ENCODE measurements around the gene IL1R2.

- TF ChIP-seq ZNF720 (CRISPR knock-in tag; IDR thresholded peaks at IDR 0.05) (no peak), POLR2A (IDR thresholded peaks at IDR 0.05; ENCODE audit: insufficient read depth in 1 of 2, low read depth in 2 of 2, low read length in 2 of 2) (no peak), POGZ (CRISPR knock-in tag; IDR thresholded peaks at IDR 0.05) (no peak), ZNF639 (CRISPR knock-in tag; conservative IDR thresholded peaks at IDR 0.05) (no peak), FOSL2 (CRISPR knock-in tag; IDR thresholded peaks at IDR 0.05) (no peak), THAP11 (CRISPR knock-in tag; IDR thresholded peaks at IDR 0.05) (no peak), EZH2 (conservative IDR thresholded peaks at IDR 0.05; ENCODE audit: low read depth, low read length) (no peak)
These were observed 66.6 kb downstream of the IL1R2 start for GRCh38 chr2:102058293-102058833.
